HG02763 (cell line): ENCODE results near the gene TCP11L2.

Experiments used
- ATAC-seq: cut with Tn5 transposase; IDR thresholded peaks from one replicate; pipeline ENCODE4 v1.9.1; 2021; ENCODE audit warnings: mild to moderate bottlenecking, moderate library complexity; ENCODE audit not compliant: unreplicated experiment

Gene TCP11L2

DNA sequence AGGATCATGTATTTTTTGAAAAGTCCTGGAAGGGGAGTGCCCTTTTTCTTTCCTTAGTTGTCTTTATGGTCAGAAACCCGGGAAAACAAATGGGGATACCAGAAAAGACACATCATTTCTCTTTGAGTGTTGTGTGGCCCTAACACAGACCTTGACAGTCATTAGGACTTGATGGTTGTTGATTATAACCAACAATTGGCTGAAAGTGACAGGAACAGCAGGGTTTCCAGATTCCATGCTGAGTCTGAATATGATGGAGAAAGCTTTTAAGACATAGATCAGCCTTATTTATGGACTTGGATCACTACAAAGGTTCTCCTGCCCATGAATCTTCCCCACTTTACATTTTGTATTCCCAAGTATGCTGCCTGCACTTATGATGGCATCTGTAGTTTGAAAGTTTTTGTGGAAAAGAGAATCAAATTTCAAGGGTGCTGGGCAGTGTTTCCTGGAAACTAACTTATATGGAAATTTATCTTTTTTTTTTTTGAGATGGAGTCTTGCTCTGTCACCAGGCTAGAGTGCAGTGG is 85.4 kb downstream of the TCP11L2 start:
- no peak for ATAC-seq

DNA sequence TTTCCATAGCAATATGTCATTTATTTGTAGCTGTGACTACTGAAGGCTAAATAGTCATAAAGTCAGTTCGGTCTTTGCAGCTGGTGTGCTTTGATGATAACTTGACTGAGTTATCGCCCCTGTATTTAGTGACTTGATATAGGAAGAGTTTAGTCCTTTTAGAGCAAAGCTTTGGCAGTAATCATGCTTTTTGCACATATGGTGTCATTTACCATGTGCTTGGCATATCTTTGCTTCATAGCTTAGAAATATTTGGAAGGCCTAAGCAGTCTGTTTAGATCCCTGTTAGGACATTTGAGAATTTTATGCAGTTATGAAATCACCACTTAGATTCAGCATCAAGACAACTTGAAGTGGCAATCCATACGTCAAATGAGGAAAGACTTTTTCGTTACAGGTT is 86.6 kb downstream of the TCP11L2 start:
- ATAC-seq = no peak

DNA sequence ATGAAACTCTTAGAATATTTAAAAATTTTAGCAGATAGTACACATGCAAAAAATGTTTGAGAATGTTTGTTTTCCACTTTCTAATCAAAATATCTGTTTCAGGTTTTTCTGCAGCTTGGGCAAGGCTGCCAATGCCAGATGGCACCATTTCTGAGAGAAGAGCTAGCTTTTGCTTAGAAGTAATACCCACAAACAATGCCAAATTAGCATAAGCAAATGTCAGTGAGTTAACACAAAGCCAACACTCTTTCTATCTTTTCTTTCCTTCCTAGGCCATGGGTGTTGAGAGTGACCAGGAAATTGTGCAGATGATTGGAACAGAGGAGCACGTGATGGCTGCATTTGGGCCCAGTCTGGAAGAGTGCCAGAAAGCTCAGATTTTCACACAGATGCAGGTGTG is 90.2 kb downstream of the TCP11L2 start:
- no peak for ATAC-seq
